Nephron progenitor cell (in vitro differentiated cells): Measurements from ENCODE around the gene PLA2G2D.

Source experiments
- DNase-seq: peaks from one replicate; pipeline ENCODE4 v3.0.0; 2021
- H3K27ac Mint-ChIP-seq: 2 replicates; pipeline ENCODE4 v1.8.0; 2021; ENCODE audit warnings: mild to moderate bottlenecking, moderate library complexity, mixed read lengths
- H3K27me3 Mint-ChIP-seq: 2 replicates; pipeline ENCODE4 v1.8.0; 2021; ENCODE audit warnings: mild to moderate bottlenecking, low read depth, mixed read lengths; ENCODE audit not compliant: poor library complexity
- H3K36me3 Mint-ChIP-seq: 2 replicates; pipeline ENCODE4 v1.8.0; 2021; ENCODE audit warnings: low read depth, mixed read lengths
- H3K4me1 Mint-ChIP-seq: 2 replicates; pipeline ENCODE4 v1.8.0; 2021; ENCODE audit warnings: mixed read lengths
- H3K4me3 Mint-ChIP-seq: 2 replicates; pipeline ENCODE4 v1.8.0; 2021; ENCODE audit warnings: mild to moderate bottlenecking, moderate library complexity, mixed read lengths
- H3K9me3 Mint-ChIP-seq: 2 replicates; pipeline ENCODE4 v1.8.0; 2021; ENCODE audit warnings: mild to moderate bottlenecking, moderate library complexity, mixed read lengths
- CTCF ChIP-seq: fragments of 200-600 bp; sonication (generic); IDR thresholded peaks from 2 replicates; pipeline ENCODE4 v1.5.0; 2021; ENCODE audit warnings: antibody characterized with exemption

The PLA2G2D gene

GRCh38 chr1:20115479-20115878 is 3.9 kb downstream of the PLA2G2D start:
- Mint-ChIP-seq H3K36me3 (no peaks in the 10 kb centered on the region), H3K4me1 (no peaks in the 10 kb centered on the region), H3K27me3 (peaks cover 26% of the 10 kb centered on the region), H3K9me3 (no peaks in the 10 kb centered on the region), H3K4me3 (no peak overlapping the region), H3K27ac (no peak overlapping the region)
- no peak for TF ChIP-seq CTCF
- DNase-seq, result no peak

- Mint-ChIP-seq H3K27me3 (peaks cover 20% of the 10 kb centered on the region), H3K9me3 (no peaks in the 10 kb centered on the region), H3K36me3 (no peaks in the 10 kb centered on the region), H3K27ac (no peak overlapping the region), H3K4me1 (no peaks in the 10 kb centered on the region), H3K4me3 (no peak overlapping the region)
- no peak for DNase-seq
- TF ChIP-seq CTCF, result no peak
Observed at GRCh38 chr1:20114021-20114648, 5.2 kb downstream of the PLA2G2D start.

GRCh38 chr1:20112279-20113000 is 6.9 kb downstream of the PLA2G2D start:
- DNase-seq, result no peak

GRCh38 chr1:20111452-20111851 is 7.9 kb downstream of the PLA2G2D start:
- peaks cover 22% of the 10 kb centered on the region for H3K27me3 Mint-ChIP-seq
- TF ChIP-seq CTCF, result no peak
- H3K27ac Mint-ChIP-seq, result no peak overlapping the region
- no peaks in the 10 kb centered on the region for H3K4me1 Mint-ChIP-seq
- no peak for DNase-seq
- H3K36me3 Mint-ChIP-seq, result no peaks in the 10 kb centered on the region
- no peaks in the 10 kb centered on the region for H3K9me3 Mint-ChIP-seq
- no peak overlapping the region for H3K4me3 Mint-ChIP-seq

More at GRCh38 chr1:20112279-20113000, 6.9 kb downstream of the PLA2G2D start:
- Mint-ChIP-seq H3K27ac (no peak overlapping the region), H3K27me3 (peaks cover 21% of the 10 kb centered on the region), H3K9me3 (no peaks in the 10 kb centered on the region), H3K4me3 (no peak overlapping the region), H3K36me3 (no peaks in the 10 kb centered on the region), H3K4me1 (no peaks in the 10 kb centered on the region)
- no peak for TF ChIP-seq CTCF

GRCh38 chr1:20110679-20111078 is 8.7 kb downstream of the PLA2G2D start:
- no peaks in the 10 kb centered on the region for H3K36me3 Mint-ChIP-seq
- no peak overlapping the region for H3K4me3 Mint-ChIP-seq
- TF ChIP-seq CTCF, result no peak
- no peak for DNase-seq
- H3K27me3 Mint-ChIP-seq, result peaks cover 14% of the 10 kb centered on the region
- no peaks in the 10 kb centered on the region for H3K9me3 Mint-ChIP-seq
- H3K27ac Mint-ChIP-seq, result no peak overlapping the region
- H3K4me1 Mint-ChIP-seq, result no peaks in the 10 kb centered on the region
